Central memory CD8-positive, alpha-beta T cell (primary cell): Measurements from ENCODE around the gene PRAC2.

ENCODE experiments used
- ATAC-seq: fragments of 150-1000 bp; cut with Tn5 transposase; replicated peaks from 2 replicates; pipeline ENCODE4 v1.10.0; 2022; ENCODE audit warnings: mild to moderate bottlenecking, moderate FRiP score, moderate number of reproducible peaks; ENCODE audit not compliant: poor library complexity, severe bottlenecking; ENCODE audit errors: extremely low read depth
- DNase-seq, 2 donors: peaks; one replicate each; pipeline ENCODE4 v3.0.0; 2021; ENCODE audit warnings: low spot score in 2 of 2
- H3K27ac Mint-ChIP-seq: one replicate; pipeline ENCODE4 v1.8.0; 2022; ENCODE audit warnings: low read depth, mild to moderate bottlenecking, moderate library complexity, mixed read lengths
- H3K27me3 Mint-ChIP-seq: one replicate; pipeline ENCODE4 v1.8.0; 2022; ENCODE audit warnings: mixed read lengths
- H3K36me3 Mint-ChIP-seq: one replicate; pipeline ENCODE4 v1.8.0; 2022; ENCODE audit warnings: mild to moderate bottlenecking, moderate library complexity, mixed read lengths; ENCODE audit not compliant: insufficient read depth
- H3K4me1 Mint-ChIP-seq: one replicate; pipeline ENCODE4 v1.8.0; 2022; ENCODE audit warnings: mixed read lengths
- H3K4me3 Mint-ChIP-seq: one replicate; pipeline ENCODE4 v1.8.0; 2022; ENCODE audit warnings: mild to moderate bottlenecking, moderate library complexity, mixed read lengths
- H3K9me3 Mint-ChIP-seq: one replicate; pipeline ENCODE4 v1.8.0; 2022; ENCODE audit warnings: mixed read lengths

PRAC2 gene

GRCh38 chr17:48722915-48723422, at the start of gene PRAC2:
Gene PRAC2, plus strand, starts transcription at chr17:48723185. Its CDS starts 1,226 bp downstream, at chr17:48724411.
- peaks cover 32% of the 10 kb centered on the region for H3K36me3 Mint-ChIP-seq

GRCh38 chr17:48676963-48677558, 45.9 kb upstream of the PRAC2 start:
- no peak overlapping the region for H3K27ac Mint-ChIP-seq
- DNase-seq = no peak

More at GRCh38 chr17:48722915-48723422, at the start of gene PRAC2:
- H3K4me3 Mint-ChIP-seq = peak within 1 kb of the TSS; percentile 57
- ATAC-seq = no peak
- no peaks in the 10 kb centered on the region for H3K9me3 Mint-ChIP-seq
- H3K4me1 Mint-ChIP-seq = peaks cover 32% of the 10 kb centered on the region
- DNase-seq = no peak
- H3K27me3 Mint-ChIP-seq = peaks cover 100% of the 10 kb centered on the region
- H3K27ac Mint-ChIP-seq = no peak within 1 kb of the TSS

GRCh38 chr17:48678141-48678971, 44.6 kb upstream of the PRAC2 start:
- ATAC-seq = peak; percentile 85
- peaks cover 2% of the 10 kb centered on the region for H3K36me3 Mint-ChIP-seq
- H3K4me1 Mint-ChIP-seq = peaks cover 3% of the 10 kb centered on the region
- DNase-seq = peak; percentile 53 to 61
- peak overlapping the region; percentile 32 for H3K4me3 Mint-ChIP-seq
- peak overlapping the region; percentile 46 for H3K27ac Mint-ChIP-seq
- H3K27me3 Mint-ChIP-seq = peaks cover 50% of the 10 kb centered on the region
- no peaks in the 10 kb centered on the region for H3K9me3 Mint-ChIP-seq

More at GRCh38 chr17:48676963-48677558, 45.9 kb upstream of the PRAC2 start:
- Mint-ChIP-seq H3K9me3 (no peaks in the 10 kb centered on the region), H3K27me3 (peaks cover 42% of the 10 kb centered on the region), H3K4me3 (no peak overlapping the region), H3K36me3 (peaks cover 2% of the 10 kb centered on the region), H3K4me1 (peaks cover 3% of the 10 kb centered on the region)
- no peak for ATAC-seq

- no peak for DNase-seq
- no peak for ATAC-seq
- peaks cover 3% of the 10 kb centered on the region for H3K4me1 Mint-ChIP-seq
- H3K4me3 Mint-ChIP-seq = no peak overlapping the region
- no peak overlapping the region for H3K27ac Mint-ChIP-seq
- H3K36me3 Mint-ChIP-seq = peaks cover 3% of the 10 kb centered on the region
- H3K9me3 Mint-ChIP-seq = no peaks in the 10 kb centered on the region
- H3K27me3 Mint-ChIP-seq = peaks cover 50% of the 10 kb centered on the region
These were observed 43.4 kb upstream of the PRAC2 start for GRCh38 chr17:48679385-48680096.

DNA sequence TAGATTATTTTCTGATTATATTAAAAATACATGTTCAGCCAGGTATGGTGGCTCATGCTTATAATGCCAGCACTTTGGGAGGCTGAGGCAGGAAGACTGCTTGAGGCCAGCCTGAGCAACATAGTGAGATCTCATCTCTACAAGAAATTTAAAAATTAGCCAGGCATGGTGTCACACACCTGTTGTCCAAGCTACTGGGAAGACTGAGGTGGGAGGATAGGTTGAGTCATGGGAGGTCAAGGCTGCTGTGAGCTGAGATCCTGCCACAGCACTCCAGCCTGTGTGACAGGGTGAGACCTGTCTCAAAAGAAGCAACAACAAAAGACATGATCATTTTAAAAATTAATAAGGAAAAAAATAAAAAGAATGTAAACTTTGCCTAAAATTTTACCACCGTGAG, 41.4 kb upstream of the PRAC2 start:
- H3K4me3 Mint-ChIP-seq = no peak overlapping the region
- H3K27ac Mint-ChIP-seq = no peak overlapping the region
- peaks cover 49% of the 10 kb centered on the region for H3K27me3 Mint-ChIP-seq
- no peaks in the 10 kb centered on the region for H3K9me3 Mint-ChIP-seq
- DNase-seq = no peak
- ATAC-seq = no peak
- H3K36me3 Mint-ChIP-seq = peaks cover 3% of the 10 kb centered on the region
- H3K4me1 Mint-ChIP-seq = peaks cover 3% of the 10 kb centered on the region

GRCh38 chr17:48690655-48691054, 32.3 kb upstream of the PRAC2 start:
- Mint-ChIP-seq H3K36me3 (no peaks in the 10 kb centered on the region), H3K27me3 (peaks cover 25% of the 10 kb centered on the region), H3K4me1 (no peaks in the 10 kb centered on the region), H3K9me3 (no peaks in the 10 kb centered on the region), H3K27ac (no peak overlapping the region), H3K4me3 (no peak overlapping the region)
- DNase-seq = no peak
- ATAC-seq = no peak

GRCh38 chr17:48692049-48692448, 30.9 kb upstream of the PRAC2 start:
- no peak for ATAC-seq
- Mint-ChIP-seq H3K4me1 (no peaks in the 10 kb centered on the region), H3K27me3 (peaks cover 39% of the 10 kb centered on the region), H3K9me3 (no peaks in the 10 kb centered on the region), H3K4me3 (no peak overlapping the region), H3K27ac (no peak overlapping the region), H3K36me3 (no peaks in the 10 kb centered on the region)
- no peak for DNase-seq

DNA sequence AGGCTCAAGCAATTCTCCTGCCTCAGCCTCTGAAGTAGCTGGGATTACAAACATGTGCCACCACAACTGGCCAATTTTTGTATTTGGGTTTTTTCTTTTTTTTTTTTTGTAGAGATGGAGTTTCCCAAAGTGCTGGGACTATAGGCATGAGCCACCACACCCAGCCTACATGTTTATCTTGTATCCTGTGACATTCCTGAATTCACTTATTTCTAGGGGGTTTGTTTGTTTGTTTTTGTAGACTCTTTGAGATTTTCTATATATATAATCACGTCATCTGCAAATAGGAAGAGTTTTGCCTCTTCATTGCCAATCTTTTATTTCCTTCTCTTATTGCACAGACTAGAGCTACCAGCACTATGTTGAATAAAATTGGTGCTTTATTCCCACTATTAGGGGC, 29.8 kb upstream of the PRAC2 start:
- no peaks in the 10 kb centered on the region for H3K4me1 Mint-ChIP-seq
- no peaks in the 10 kb centered on the region for H3K9me3 Mint-ChIP-seq
- ATAC-seq = no peak
- H3K27ac Mint-ChIP-seq = no peak overlapping the region
- H3K4me3 Mint-ChIP-seq = no peak overlapping the region
- no peaks in the 10 kb centered on the region for H3K36me3 Mint-ChIP-seq
- H3K27me3 Mint-ChIP-seq = peaks cover 50% of the 10 kb centered on the region
- DNase-seq = no peak

- no peak overlapping the region for H3K4me3 Mint-ChIP-seq
- H3K27me3 Mint-ChIP-seq = peaks cover 89% of the 10 kb centered on the region
- H3K27ac Mint-ChIP-seq = no peak overlapping the region
- no peak for ATAC-seq
- H3K4me1 Mint-ChIP-seq = no peaks in the 10 kb centered on the region
- H3K36me3 Mint-ChIP-seq = peaks cover 3% of the 10 kb centered on the region
- DNase-seq = no peak
- no peaks in the 10 kb centered on the region for H3K9me3 Mint-ChIP-seq
These were observed 21.0 kb upstream of the PRAC2 start for GRCh38 chr17:48701864-48702532.

GRCh38 chr17:48704361-48705248, 18.4 kb upstream of the PRAC2 start:
- Mint-ChIP-seq H3K27ac (no peak overlapping the region), H3K9me3 (no peaks in the 10 kb centered on the region), H3K27me3 (peaks cover 94% of the 10 kb centered on the region), H3K4me3 (no peak overlapping the region), H3K36me3 (peaks cover 3% of the 10 kb centered on the region), H3K4me1 (no peaks in the 10 kb centered on the region)
- ATAC-seq = no peak
- no peak for DNase-seq

DNA sequence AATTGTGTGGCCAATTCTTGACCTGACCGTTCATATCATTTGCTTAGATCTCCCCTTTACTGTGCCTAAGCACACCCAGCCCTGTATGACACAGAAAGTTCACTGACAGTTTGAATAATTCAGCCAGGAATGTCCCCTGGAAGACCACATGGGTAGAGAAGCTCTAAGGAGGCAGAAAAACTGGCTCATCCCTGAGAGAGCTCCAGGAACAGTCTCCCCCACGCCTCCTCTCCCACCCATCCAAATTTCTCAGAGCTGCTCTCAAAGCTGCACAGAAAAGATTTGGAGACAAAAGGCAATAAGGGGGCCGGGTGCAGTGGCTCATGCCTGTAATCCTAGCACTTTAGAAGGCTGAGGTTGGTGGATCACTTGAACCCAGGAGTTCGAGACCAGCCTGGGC, 11.9 kb upstream of the PRAC2 start:
- Mint-ChIP-seq H3K4me3 (no peak overlapping the region), H3K9me3 (no peaks in the 10 kb centered on the region), H3K4me1 (no peaks in the 10 kb centered on the region), H3K27ac (no peak overlapping the region), H3K27me3 (peaks cover 88% of the 10 kb centered on the region), H3K36me3 (peaks cover 2% of the 10 kb centered on the region)
- no peak for DNase-seq
- ATAC-seq = no peak
